Measurements from ENCODE around the gene PSMA6. TPM values are rescaled to one million over a fixed set of nuclear protein-coding genes. Genes with fewer than 3 reads are reported as not detected.
A peak's percentile ranks its signal among the peaks of the same experiment; 100 is the strongest.

The PSMA6 gene
- total and polyA plus RNA-seq, 2 of the 13 experiments (the other 11 are each of a cell fraction or from before 2014, with no cell fraction given) = 525 to 1,109 TPM

GRCh38 chr14:35332517-35333263 is 40.5 kb downstream of the PSMA6 start (continued):
- TF ChIP-seq GRHL1 (CRISPR knock-in tag; conservative IDR thresholded peaks at IDR 0.05) (no peak), ZNF644 (CRISPR knock-in tag; IDR thresholded peaks at IDR 0.05; ENCODE audit: low read depth) (no peak), ZNF660 (CRISPR knock-in tag; IDR thresholded peaks at IDR 0.05; ENCODE audit: borderline replicate concordance, low read depth) (no peak), ATF6 (CRISPR knock-in tag; conservative IDR thresholded peaks at IDR 0.05) (no peak), ZNF678 (CRISPR knock-in tag; IDR thresholded peaks at IDR 0.05) (no peak), RELA (CRISPR knock-in tag; IDR thresholded peaks at IDR 0.05) (peak; percentile 14; the same call in 1 of the 2 replicates), ZNF720 (CRISPR knock-in tag; IDR thresholded peaks at IDR 0.05) (0 out of 2 replicates have a peak, but pooled peaks have one; percentile 4), ARID4A (CRISPR knock-in tag; IDR thresholded peaks at IDR 0.05; ENCODE audit: borderline replicate concordance) (no peak), ZNF503 (CRISPR knock-in tag; IDR thresholded peaks at IDR 0.05) (no peak), NFIC (IDR thresholded peaks at IDR 0.05; ENCODE audit: low read length) (no peak), NFATC3 (CRISPR knock-in tag; IDR thresholded peaks at IDR 0.05) (0 out of 2 replicates have a peak, but pooled peaks have one; percentile 38), SOX13 (IDR thresholded peaks at IDR 0.05) (no peak), SOX13 (CRISPR knock-in tag; conservative IDR thresholded peaks at IDR 0.05 in 1 of 2, IDR thresholded peaks at IDR 0.05 in 1 of 2) (no peak), RCOR2 (CRISPR knock-in tag; IDR thresholded peaks at IDR 0.05) (peak; percentile 4; the same call in 1 of the 2 replicates), BORCS8-MEF2B (CRISPR knock-in tag; IDR thresholded peaks at IDR 0.05) (no peak), SIN3B (IDR thresholded peaks at IDR 0.05; ENCODE audit: low read length) (0 out of 2 replicates have a peak, but pooled peaks have one; percentile 17), SP1 (IDR thresholded peaks at IDR 0.05) (no peak), SP1 (CRISPR knock-in tag; IDR thresholded peaks at IDR 0.05) (no peak), SKI (IDR thresholded peaks at IDR 0.05; ENCODE audit: partially characterized antibody) (no peak), E2F5 (CRISPR knock-in tag; conservative IDR thresholded peaks at IDR 0.05) (no peak)
